ENCODE measurements around the gene KLHDC8A. TPM values are rescaled to one million over a fixed set of nuclear protein-coding genes. Genes with fewer than 3 reads are reported as not detected.

KLHDC8A gene
- total and polyA plus RNA-seq, 2 of the 13 experiments (the other 11 are each of a cell fraction or from before 2014, with no cell fraction given), result not detected

DNA sequence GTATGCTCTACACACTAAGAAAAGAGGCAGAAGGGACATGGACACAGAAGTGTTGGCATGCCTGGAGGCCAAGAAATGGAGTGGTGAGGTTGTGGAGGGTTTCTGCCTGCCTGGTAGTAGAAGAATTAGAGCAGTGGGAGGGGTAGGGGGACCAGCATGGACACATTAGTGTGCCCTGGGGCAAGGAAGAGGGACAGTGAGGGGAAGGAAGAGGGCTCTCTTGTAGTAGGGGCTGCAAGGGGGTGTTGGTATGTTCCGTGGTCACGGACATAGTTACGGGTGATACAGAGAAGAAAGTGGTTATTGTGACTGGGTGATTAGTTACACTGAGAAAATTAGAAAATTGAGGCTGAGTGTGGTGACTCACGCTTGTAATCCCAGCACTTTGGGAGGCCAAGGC is 41.9 kb upstream of the KLHDC8A start:
- WGBS (ENCODE audit: low lambda C conversion rate), result 65% methylated on average over 4 of the region's 4 CpGs
- H3K79me2 ChIP-seq (ENCODE audit: insufficient read depth, low read length), result no peaks in the 10 kb centered on the region
- H3K9ac ChIP-seq (ENCODE audit: insufficient read depth, low read depth, low read length), result no peak overlapping the region
- H4K20me1 ChIP-seq (ENCODE audit: insufficient read depth, low read length), result no peaks in the 10 kb centered on the region
- in situ Hi-C loops (cut with HindIII; ENCODE audit: extremely low pct_ligation_motif_present, low pct_unique_long_range_greater_than_20kb), result loop anchor here (5.0 kb wide), 2 partner anchors 89 to 124 kb away; no protein-coding TSS in a partner anchor
- no peaks in the 10 kb centered on the region; a peak in 1 of 5 replicates for H3K27me3 ChIP-seq (ENCODE audit: control insufficient read depth in 1 of 2, insufficient read depth in 2 of 2, low read length in 2 of 2)
- no peaks in the 10 kb centered on the region for H3K36me3 ChIP-seq (replicated peaks in 1 of 2; ENCODE audit: control insufficient read depth in 1 of 2, insufficient read depth in 2 of 2, low read length in 2 of 2)
- POLR2A ChIA-PET, result no interaction called here
- FAIRE-seq (no peak), ATAC-seq (no peak), DNase-seq (ENCODE audit: low spot score) (no peak)
- intact Hi-C loops (cut with micrococcal nuclease; ENCODE audit: unreplicated experiment), result no loop called here
- H3K9me3 ChIP-seq (ENCODE audit: low read length), result no peaks in the 10 kb centered on the region
- H3K4me3 ChIP-seq (replicated peaks in 1 of 3; ENCODE audit: insufficient read depth in 1 of 3, low read depth in 2 of 3, low read length in 3 of 3), result no peak overlapping the region
- no TSS peak for BruUV-seq (replicated peaks)
- peaks cover 12% of the 10 kb centered on the region for H3K4me1 ChIP-seq (ENCODE audit: insufficient read depth, low read length)
- CTCF ChIA-PET (ENCODE audit: low intra/inter-chr PET ratio, low total read pairs), result interaction anchor here (2.8 to 3.3 kb wide), 2 partner anchors 87 to 126 kb away, joined by 21 to 51 read pairs; no protein-coding TSS in a partner anchor
- TF ChIP-seq ZBTB38 (CRISPR knock-in tag; IDR thresholded peaks at IDR 0.05) (no peak), ZNF589 (CRISPR knock-in tag; conservative IDR thresholded peaks at IDR 0.05) (no peak), ZSCAN22 (CRISPR knock-in tag; IDR thresholded peaks at IDR 0.05) (no peak), ZNF891 (CRISPR knock-in tag; IDR thresholded peaks at IDR 0.05) (no peak), EED (CRISPR knock-in tag; IDR thresholded peaks at IDR 0.05) (no peak), ARNT2 (CRISPR knock-in tag; IDR thresholded peaks at IDR 0.05; ENCODE audit: low read depth) (no peak), HNRNPUL1 (IDR thresholded peaks at IDR 0.05; ENCODE audit: low read depth, low read length) (no peak)
- TF ChIP-seq, protein P1, sequence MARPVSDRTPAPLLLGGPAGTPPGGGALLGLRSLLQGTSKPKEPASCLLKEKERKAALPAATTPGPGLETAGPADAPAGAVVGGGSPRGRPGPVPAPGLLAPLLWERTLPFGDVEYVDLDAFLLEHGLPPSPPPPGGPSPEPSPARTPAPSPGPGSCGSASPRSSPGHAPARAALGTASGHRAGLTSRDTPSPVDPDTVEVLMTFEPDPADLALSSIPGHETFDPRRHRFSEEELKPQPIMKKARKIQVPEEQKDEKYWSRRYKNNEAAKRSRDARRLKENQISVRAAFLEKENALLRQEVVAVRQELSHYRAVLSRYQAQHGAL (CRISPR knock-in tag; IDR thresholded peaks at IDR 0.05; ENCODE audit: not compliant biosample characterization), result no peak
- TF ChIP-seq, protein P2, sequence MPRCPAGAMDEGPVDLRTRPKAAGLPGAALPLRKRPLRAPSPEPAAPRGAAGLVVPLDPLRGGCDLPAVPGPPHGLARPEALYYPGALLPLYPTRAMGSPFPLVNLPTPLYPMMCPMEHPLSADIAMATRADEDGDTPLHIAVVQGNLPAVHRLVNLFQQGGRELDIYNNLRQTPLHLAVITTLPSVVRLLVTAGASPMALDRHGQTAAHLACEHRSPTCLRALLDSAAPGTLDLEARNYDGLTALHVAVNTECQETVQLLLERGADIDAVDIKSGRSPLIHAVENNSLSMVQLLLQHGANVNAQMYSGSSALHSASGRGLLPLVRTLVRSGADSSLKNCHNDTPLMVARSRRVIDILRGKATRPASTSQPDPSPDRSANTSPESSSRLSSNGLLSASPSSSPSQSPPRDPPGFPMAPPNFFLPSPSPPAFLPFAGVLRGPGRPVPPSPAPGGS (CRISPR knock-in tag; IDR thresholded peaks at IDR 0.05), result no peak
- TF ChIP-seq, protein P3, sequence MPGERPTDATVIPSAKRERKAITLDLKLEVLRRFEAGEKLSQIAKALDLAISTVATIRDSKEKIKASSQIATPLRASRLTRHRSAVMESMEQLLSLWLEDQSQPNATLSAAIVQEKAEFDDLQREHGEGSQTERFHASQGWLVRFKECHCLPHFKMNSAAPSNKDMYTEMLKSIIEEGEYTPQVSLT (CRISPR knock-in tag; IDR thresholded peaks at IDR 0.05; ENCODE audit: borderline replicate concordance, low read depth), result no peak
- H3K27ac ChIP-seq (ENCODE audit: extremely low read length, insufficient read depth, low read length), result no peak overlapping the region
- no peak overlapping the region for H3K4me2 ChIP-seq (ENCODE audit: low read depth, low read length)
- no peak overlapping the region for H2AFZ ChIP-seq (ENCODE audit: low read length)

Measured in HepG2 (cell line).